ENCODE data around the gene FAAH2.

DNA sequence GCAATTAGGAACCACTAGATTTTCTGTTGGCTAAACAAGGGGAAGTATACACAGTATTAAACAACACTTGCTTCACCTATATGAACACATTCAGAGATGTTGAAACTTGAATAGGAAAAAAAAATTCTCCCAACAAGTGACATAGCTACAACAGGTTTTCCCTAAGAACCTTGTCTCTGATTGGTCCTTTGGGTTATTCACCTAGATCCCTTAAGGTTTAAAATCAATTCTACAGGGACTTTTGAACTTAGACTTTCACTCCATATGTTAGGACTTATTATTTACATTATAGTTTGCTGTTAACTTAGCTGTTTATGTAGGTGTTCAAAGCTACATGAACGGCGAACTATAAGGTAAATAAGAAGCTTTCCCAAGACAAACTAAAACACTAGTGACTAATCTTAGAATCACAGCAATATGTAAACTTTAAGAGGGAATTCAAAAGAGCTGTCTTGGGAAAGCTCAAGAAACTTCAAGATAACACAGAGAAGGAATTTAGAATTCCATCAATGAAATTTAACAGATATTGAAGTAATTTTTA, 233.1 kb downstream of the FAAH2 start:
- TF ChIP-seq, protein P1, sequence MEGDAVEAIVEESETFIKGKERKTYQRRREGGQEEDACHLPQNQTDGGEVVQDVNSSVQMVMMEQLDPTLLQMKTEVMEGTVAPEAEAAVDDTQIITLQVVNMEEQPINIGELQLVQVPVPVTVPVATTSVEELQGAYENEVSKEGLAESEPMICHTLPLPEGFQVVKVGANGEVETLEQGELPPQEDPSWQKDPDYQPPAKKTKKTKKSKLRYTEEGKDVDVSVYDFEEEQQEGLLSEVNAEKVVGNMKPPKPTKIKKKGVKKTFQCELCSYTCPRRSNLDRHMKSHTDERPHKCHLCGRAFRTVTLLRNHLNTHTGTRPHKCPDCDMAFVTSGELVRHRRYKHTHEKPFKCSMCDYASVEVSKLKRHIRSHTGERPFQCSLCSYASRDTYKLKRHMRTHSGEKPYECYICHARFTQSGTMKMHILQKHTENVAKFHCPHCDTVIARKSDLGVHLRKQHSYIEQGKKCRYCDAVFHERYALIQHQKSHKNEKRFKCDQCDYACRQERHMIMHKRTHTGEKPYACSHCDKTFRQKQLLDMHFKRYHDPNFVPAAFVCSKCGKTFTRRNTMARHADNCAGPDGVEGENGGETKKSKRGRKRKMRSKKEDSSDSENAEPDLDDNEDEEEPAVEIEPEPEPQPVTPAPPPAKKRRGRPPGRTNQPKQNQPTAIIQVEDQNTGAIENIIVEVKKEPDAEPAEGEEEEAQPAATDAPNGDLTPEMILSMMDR (IDR thresholded peaks at IDR 0.05), result no peak
- no peak for TF ChIP-seq ZFX (IDR thresholded peaks at IDR 0.05; ENCODE audit: borderline replicate concordance)
